GM19025 (cell line): ENCODE data around the gene SMOC2.
"Not testable (repeated sequence)": the region's sequence is repeated elsewhere in the genome, so short reads cannot be mapped to it uniquely, and the experiment has no call there.

Source experiments
- ATAC-seq: cut with Tn5 transposase; IDR thresholded peaks from one replicate; pipeline ENCODE4 v1.9.1; 2021; ENCODE audit warnings: mild to moderate bottlenecking, low read depth, moderate library complexity; ENCODE audit not compliant: unreplicated experiment

Gene SMOC2

DNA sequence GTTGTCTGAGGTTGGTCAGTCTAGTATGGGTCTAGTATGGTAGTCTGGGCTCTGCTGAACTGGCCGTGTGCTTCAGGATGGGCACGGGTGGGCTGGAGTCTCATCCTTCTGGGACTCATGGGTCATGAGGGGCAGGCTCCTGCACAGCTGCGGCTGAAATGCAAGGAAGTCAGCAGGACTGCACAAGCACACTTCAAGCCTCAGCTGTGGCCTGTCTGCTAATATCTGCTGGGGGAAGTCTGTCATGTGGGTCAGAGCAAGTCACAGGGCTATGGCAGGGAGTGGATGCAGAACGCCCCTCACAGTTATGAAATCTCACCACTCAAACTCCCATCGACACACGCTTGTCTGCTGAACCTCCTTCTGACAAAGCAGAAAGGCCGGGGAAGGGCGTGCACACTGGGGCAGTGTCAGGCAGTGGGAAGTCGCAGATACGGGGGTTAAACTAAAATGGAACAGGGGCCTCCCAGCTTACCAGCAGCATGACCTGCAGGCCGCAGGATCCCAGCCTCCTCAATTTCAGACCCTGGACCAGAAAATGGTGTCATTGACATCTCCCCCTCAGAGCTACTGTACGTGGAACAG lies 229.5 kb downstream of the SMOC2 start:
- no peak for ATAC-seq

DNA sequence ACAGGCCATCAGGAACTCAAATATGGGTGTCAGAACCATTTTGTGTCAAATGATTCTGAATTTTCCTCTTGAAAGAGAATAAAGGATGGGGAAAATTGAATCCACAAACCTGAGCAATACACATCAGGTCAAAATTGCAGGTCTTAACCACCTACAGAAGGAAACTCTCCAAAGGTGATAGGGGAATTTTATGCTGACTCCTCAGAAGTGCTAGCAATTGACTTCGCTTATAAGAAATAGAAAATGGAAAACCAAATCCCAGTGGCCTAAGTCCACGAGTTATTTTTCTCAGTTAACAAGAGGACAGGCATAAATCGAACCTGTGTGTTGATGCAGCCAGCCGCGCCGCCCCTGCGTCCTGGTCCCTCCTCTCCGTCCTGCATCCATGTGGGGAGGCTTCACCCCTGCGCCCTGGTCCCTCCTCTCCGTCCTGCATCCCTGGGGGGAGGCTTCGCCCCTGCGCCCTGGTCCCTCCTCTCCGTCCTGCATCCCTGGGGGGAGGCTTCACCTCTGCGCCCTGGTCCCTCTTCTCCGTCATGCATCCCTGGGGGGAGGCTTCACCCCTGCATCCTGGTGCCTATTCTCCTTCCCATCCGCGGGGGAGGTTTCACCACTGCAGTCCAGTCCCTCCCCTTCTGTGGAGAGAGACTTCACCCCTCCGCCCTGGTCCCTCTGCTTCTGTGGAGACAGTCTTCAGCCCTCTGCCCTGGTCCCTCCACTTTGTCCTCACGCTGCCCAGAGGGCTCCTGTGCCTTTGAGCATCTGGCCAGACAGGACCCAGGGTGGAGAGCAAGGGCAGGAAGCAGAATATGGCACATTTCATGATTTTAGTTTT lies 230.3 kb downstream of the SMOC2 start:
- ATAC-seq, result no peak

DNA sequence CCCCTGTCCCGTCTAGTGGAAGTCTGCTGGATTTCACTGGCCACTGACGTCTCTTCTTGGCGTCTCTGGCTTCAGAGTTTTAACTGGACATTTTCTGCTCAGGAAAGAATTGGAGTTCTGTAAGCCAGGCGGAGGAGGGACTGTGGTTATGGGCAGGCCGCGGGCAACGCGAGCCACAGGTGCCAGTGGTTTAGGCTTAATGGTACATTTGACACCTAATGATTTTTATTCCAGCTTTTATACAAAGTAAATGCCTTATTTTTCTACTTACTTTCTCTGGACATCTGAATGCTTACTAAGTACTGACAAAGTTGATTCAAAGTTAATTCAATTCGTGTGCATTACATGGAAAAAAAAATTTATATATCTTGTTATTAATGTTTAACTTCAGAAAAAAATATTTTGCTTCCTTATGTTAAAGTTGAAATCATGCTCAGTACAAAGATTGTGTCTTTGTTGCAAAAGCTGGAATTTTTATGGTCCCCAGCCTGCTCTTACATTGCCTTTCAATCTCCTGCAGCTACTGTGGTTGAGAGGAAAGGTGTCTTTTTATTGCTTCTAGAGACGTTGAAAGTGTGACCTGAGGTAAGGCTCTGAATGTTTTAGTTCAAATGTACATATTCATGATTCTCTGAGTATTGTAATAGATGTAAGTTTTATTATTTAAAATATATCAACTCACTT lies 231.0 kb downstream of the SMOC2 start:
- ATAC-seq, result no peak

DNA sequence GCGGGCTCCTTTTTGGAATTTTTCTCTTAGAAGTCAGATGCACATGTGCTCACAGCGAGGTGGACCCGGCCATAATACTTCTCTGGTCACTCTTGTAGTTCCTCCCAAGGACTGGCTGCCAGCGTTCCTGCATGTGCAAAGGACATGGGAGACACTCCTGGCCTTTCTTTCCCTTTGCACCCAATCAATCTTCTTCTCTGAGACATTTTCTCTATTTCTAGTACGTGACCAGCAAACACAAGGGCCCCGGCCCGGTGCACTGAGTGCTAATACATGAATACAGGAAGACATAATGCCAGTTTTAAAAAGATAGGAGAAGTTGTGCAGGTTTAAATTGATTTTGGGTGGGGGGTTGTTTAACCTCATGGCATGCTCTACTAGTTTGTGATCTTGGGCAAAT lies 233.6 kb downstream of the SMOC2 start:
- no peak for ATAC-seq

DNA sequence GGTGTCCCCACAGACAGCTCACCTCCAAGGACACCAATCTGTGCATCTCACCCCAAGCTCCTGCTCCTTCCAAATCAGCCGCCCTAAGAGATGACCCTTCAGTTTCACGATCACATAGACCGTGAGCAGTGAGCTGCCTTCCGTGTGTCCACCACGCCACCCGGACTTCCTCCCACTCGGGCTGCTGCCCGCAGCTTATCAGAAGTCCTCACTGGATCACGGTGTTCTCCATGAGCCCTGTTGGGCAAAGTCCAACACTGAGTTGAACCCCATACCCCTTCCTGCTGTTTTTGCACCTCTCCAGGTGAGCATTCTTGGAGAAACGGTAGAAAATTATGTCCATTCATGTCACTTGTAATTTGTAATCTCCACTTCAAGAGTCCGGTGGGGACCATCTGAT lies 234.4 kb downstream of the SMOC2 start:
- ATAC-seq, result no peak

DNA sequence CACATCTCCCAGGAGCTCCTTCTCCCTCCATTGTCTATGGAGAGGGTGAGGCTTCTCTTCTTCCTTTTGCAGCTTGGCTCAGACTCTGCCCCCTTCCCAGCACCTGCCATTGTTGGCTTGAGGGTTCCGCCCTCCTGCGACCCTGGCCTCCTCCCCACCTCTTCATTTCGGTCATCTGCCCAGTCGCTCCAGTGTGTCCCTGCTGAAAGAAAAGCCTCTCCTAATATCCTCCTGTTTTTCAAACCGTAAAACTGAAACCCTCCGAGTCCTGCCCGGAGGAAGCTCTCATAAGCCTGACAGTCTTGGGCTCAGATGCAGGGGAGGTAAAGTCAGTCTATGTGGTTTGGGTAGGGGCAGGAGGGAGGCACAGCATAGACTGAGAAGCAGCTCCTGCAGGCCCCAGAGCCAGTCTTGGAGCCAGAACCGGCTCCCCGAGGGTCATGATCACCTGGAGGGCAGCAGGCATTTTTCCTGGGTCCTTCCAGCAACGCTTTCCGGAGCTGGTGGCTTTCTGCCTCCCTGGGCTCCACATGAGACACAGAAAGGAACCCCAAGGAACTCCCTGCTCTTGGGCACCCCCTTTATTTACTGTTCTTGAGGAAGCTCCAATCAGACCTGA lies 235.1 kb downstream of the SMOC2 start:
- no peak for ATAC-seq

DNA sequence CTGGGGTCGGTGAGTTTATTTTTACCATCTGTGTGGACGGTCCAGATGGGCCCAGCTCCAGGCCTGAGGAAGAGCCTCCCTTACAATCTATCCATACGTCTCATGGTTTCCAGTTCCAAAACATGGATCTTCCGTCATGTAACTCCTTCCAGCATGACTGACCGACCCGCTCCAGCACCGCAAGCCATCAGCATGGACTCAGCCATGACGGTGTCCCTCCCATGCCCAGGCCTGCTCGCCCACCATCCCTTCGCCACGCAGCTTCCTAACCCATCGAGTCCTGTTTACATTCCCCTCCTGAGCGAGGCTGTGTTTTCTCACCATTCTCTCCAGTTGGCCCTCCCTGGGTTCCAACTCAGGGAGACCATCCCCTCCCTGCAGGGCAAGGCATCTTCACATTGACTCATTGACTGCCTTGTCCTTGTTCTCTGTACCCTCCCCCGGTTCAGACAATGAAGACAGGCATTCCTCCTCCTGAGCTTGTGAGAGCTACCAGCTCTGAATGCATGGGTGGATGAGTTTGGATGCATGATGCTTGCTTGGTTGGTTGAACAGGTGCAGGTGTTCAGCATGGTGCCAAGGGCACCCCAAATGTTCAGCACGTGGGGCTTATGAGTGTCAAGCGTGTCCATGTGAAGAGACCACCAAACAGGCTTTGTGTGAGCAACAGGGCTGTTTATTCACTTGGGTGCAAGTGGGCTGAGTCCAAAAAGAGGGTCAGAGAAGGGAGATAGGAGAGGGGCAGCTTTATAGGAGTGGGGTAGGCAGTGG lies 235.8 kb downstream of the SMOC2 start:
- no peak for ATAC-seq

DNA sequence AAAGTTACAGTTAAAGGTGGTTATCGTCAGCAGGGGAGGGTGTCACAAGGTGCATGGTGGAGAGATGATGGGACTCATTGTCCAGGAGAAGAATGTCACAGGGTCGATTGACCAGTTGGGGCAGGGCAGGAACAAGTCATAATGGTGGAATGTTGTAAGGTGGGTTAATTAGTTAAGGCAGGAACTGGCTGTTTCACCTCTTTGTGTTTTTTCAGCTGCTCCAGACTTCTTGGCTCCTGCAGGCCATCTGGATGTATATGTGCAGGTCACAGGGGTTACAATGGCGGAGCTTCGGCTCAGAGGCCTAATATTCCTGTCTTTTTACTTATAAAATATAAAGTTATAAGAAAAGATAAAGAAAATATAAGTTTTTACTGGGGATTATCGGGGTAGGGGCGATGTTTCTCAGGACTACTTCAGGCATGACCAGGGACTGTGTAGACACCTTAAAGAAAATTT lies 236.4 kb downstream of the SMOC2 start:
- not testable (repeated sequence) for ATAC-seq

DNA sequence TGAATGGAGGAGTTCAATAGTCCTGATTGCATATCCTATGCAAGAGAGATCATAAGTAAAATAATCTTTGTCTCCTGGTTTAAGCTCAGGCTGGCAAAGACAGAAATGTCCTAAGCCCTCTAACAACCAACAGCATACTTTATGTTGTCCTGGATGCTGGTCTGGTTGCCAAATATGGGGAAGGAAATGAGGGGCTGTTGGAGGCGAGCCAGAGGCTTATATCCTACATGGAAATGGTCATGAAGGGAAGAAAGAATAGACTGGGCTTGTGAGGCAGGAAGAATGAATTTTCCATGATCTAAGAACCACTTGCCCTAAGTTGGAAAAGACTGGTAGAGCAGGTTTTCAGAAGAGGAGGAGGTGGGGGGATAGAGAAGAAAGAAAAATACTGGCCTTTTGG lies 237.1 kb downstream of the SMOC2 start:
- no peak for ATAC-seq

DNA sequence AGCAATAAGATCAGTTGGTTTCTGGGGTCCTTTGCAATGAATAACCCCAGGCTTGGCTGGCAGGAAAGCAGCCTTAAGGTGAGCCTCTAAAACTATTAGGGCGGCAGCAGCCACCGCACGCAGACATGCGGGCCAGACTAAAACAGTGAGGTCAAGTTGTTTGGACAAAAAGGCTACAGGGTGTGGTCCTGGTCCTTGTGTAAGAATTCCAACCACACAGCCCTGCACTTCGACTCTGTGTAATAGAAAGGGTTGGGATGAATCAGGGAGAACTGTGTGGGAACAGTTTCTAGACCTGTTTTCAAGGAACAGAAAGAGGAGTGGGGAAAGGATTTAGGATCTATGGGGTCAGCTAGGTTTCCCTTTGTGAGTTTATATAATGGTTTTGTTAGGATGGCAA lies 237.6 kb downstream of the SMOC2 start:
- no peak for ATAC-seq

DNA sequence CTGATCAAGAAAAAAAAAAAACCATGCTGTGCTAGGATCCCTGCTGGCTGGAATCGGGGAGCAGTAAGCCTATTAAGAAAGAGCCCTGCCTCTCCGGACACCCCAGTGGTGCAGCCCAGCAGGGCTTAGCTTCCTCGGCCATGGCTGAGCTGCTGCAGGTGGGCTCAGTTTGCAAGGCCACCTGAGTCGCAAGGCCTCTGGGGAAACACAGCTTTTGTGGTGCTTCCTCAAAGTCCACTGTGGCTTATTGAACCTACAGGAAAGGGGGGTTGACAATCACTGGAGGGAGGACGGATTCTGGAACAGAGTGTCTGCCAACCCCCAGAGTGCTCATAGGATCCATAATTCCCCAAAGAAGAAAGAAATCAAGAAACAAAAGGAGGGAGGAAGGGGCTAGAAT lies 240.8 kb downstream of the SMOC2 start:
- ATAC-seq, result no peak

DNA sequence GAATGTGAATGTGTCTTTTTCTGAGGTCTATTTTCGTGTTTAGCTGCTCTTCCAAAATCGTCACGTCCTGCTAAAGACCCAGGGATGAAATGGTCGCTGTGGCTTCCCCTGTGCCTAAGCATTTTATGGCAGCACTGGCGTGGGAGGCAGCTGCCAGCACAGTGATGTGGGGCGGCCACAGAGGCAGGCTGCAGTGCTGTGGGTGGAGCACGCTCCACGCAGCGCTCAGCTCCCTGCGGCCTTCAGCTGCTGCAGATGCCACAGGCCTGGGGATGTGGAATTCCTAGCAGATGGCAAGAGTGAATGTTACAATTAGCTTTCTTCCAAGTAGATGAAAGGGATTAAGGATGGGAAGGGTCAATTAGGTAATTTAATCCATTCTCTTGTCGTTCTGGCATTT lies 242.6 kb downstream of the SMOC2 start:
- no peak for ATAC-seq

DNA sequence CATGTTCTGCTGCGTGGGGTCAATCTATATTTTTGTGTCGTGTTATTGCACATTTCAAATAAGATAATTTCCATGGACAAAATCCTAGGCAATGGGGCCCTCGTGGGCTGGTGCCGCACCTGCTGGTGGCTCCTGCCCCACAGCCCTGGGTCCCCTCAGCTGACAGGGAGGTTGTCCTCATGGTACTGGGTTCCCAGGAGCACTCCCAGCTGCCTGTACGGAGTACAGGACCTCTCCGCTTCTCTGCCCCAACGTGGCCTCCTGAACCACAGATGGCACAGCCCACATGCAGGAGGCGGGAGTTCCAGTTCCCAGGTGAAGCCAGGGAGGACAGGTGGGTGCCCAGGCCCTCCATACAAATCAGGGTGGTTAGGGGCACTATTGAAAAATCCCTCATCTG lies 243.5 kb downstream of the SMOC2 start:
- ATAC-seq, result no peak

DNA sequence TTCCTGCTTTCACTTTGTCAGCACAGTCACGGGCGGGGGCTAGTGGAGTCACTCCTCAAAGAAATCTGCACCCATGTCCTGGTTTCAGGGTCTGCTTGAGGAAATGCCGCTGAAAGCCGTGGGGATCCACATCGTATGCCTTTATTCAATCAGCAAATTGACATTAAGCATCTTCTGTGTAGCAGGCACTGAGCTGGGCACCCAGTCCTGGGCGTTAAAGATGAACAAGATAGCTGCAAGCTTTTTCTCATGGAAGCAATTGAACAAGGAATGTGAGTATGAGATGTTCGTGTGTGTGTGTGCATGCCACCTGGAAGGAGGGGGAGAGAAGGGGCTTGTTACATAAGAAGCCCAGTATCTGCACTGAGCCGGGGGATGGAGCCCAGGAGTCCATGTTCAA lies 243.9 kb downstream of the SMOC2 start:
- no peak for ATAC-seq

DNA sequence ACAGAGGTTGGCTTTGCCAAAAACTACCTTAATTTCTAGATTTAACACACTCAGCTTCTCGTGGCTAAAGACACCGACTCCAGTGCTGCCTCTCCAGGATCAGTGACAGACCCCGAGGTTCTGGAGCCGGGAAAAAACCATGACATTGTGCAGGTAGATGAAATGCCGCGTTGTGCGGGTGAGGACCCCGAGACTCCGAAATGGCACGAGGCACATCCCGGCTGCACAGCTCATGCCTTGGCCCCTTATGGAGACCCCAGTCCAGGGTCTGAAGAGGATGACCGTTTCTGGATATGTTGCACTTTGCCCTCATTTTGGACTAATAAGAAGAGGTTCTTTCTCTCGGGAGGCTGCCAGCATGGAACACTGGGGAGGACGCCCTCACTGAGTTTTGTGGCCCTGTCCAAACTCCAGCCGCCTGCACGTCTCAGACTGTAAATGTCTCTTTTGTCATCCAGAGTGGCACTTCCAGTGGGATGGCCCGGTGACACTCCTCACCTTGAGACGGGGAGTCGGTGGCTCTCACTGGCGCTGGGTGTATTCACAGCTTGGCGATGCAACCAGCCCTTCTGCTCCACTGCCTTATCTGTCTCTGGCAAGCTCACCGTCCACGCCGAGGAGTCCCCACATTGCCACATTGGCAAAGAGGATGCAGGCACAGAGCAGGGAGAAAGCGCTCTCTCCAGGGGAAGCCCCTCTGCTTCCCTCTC lies 245.2 kb downstream of the SMOC2 start:
- ATAC-seq, result no peak

DNA sequence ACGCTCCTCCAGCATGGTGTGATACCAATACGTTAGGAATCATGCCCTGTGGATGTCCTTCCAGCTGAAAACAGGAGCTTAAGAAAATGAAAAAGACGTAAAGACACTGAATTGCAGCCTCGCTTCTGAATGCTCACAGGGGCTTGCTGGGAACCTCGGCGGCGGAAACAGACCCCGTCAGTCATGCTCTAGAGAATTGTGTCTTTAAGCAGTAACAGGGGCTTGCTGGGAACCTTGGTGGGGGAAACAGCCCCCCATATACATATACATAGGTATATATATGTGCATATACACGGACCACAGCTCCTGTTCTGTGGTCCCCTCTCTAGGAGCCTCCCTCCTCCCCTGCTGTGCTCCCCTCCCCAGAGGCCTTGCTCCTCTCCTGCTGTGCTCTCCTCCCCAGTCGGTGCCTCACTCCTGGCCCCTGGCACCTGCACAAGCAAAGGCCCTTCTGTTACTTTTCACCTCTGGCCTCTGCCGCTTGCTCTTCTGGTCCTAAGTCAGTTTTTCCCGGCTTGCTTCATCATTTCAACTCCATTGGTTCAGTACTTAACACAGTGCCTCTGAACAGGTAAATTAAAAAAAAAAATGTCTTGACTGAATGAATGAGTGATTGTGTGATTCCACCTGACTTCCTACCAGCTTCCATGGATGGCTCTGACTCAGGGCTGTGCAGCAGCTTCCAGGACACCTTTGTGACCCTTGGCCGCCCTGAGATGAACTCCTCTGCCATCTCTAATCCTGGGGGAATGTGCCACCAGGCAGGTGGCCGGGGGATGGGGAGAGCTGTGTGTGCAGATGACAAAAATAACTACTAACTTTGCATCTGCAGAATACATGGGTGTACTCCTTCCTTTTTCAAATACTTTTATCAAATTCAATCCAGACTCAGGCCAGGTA lies 246.1 kb downstream of the SMOC2 start:
- ATAC-seq, result no peak

DNA sequence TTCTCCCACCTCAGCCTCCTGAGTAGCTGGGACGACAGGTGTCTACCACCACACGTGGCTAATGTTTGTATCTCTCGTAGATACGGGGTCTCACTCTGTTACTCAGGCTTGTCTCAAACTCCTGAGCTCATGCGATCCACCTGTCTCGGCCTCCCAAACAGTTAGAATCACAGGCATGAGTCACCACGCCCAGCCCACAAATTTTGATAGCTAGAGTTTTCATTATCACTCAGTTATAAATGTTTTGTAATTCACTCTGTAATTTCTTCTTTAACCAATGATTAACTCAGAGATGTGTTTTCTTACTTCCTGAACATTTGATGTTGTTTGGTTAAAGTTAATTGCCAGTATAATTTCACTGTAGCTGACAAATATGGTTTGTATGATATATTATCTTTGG lies 249.3 kb downstream of the SMOC2 start:
- ATAC-seq, result no peak

DNA sequence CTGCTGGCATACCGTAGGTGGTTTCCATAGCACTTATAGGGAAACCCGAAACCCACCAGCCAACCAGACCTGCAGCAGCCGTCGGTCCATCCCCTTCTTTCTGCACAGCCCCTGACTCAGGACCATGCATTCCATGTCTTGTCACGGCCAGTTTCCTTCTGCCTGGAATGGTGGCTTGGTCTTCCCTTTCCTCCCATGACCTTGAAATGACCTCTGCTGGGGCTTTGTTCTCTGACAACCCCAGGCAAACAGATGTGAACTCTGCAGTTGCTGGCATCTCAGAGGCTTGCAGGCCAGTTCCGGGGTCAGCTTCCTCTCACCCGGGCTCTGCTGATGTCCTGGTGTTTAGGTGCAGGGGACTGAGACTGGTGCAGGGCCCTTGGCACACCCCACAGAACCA lies 250.8 kb downstream of the SMOC2 start:
- ATAC-seq, result no peak
